IgD-negative memory B cell (primary cell): ENCODE data around the gene DNAJC1. TPM values are rescaled to one million over a fixed set of nuclear protein-coding genes. Genes with fewer than 3 reads are reported as not detected.
A peak's percentile ranks its signal among the peaks of the same experiment; 100 is the strongest.
"Not testable (repeated sequence)": the region's sequence is repeated elsewhere in the genome, so short reads cannot be mapped to it uniquely, and the experiment has no call there.

Source experiments
- H3K27ac Mint-ChIP-seq, 3 donors: one replicate each; pipeline ENCODE4 v1.8.0; 2020 to 2022; ENCODE audit warnings: mild to moderate bottlenecking in 3 of 3, mixed read lengths in 3 of 3, moderate library complexity in 1 of 3
- H3K27me3 Mint-ChIP-seq: one replicate; pipeline ENCODE4 v1.8.0; 2021; ENCODE audit warnings: mixed read lengths
- H3K36me3 Mint-ChIP-seq: one replicate; pipeline ENCODE4 v1.8.0; 2020; ENCODE audit warnings: mild to moderate bottlenecking, mixed read lengths
- H3K4me1 Mint-ChIP-seq, 3 donors: one replicate each; pipeline ENCODE4 v1.8.0; 2020 to 2022; ENCODE audit warnings: mixed read lengths in 3 of 3, mild to moderate bottlenecking in 1 of 3
- H3K4me3 Mint-ChIP-seq, 4 donors: one replicate each; pipeline ENCODE4 v1.8.0; 2020 to 2022; ENCODE audit warnings: mild to moderate bottlenecking in 4 of 4, mixed read lengths in 4 of 4, moderate library complexity in 3 of 4
- H3K9me3 Mint-ChIP-seq, 3 donors: one replicate each; pipeline ENCODE4 v1.8.0; 2020 to 2021; ENCODE audit warnings: mixed read lengths in 3 of 3, mild to moderate bottlenecking in 1 of 3
- polyA plus RNA-seq: library from polyadenylated mRNA; unstranded; fragments of 300-500 nt; fragmentation: Illumina TruSeq; gene quantifications from one replicate; pipeline ENCODE4 v1.2.3, GENCODE V29; 2021

The DNAJC1 gene
- polyA plus RNA-seq, 1 donor from 2014 or later = 17.9 TPM

- H3K9me3 Mint-ChIP-seq = no peaks in the 10 kb centered on the region
- H3K4me3 Mint-ChIP-seq = no peak overlapping the region
- H3K4me1 Mint-ChIP-seq = no peaks in the 10 kb centered on the region
- H3K36me3 Mint-ChIP-seq = peaks cover 3% of the 10 kb centered on the region
- H3K27ac Mint-ChIP-seq = no peak overlapping the region
- H3K27me3 Mint-ChIP-seq = no peaks in the 10 kb centered on the region
Measured at GRCh38 chr10:21724020-21724589, 279.4 kb downstream of the DNAJC1 start.

- peaks cover 9% of the 10 kb centered on the region for H3K36me3 Mint-ChIP-seq
Measured at GRCh38 chr10:21722209-21722608, 281.3 kb downstream of the DNAJC1 start.

GRCh38 chr10:21721000-21721665 lies 282.4 kb downstream of the DNAJC1 start:
- no peaks in the 10 kb centered on the region for H3K27me3 Mint-ChIP-seq
- H3K4me1 Mint-ChIP-seq = peaks cover 0 to 2% (median 0%) of the 10 kb centered on the region in 3 donors
- no peak overlapping the region for H3K27ac Mint-ChIP-seq
- H3K36me3 Mint-ChIP-seq = peaks cover 9% of the 10 kb centered on the region
- H3K9me3 Mint-ChIP-seq = no peaks in the 10 kb centered on the region
- no peak overlapping the region for H3K4me3 Mint-ChIP-seq

More at GRCh38 chr10:21722209-21722608, 281.3 kb downstream of the DNAJC1 start:
- no peaks in the 10 kb centered on the region for H3K9me3 Mint-ChIP-seq
- no peaks in the 10 kb centered on the region for H3K27me3 Mint-ChIP-seq
- H3K27ac Mint-ChIP-seq = no peak overlapping the region
- peaks cover 0 to 2% (median 0%) of the 10 kb centered on the region in 3 donors for H3K4me1 Mint-ChIP-seq
- no peak overlapping the region for H3K4me3 Mint-ChIP-seq

GRCh38 chr10:21720090-21720489 lies 283.4 kb downstream of the DNAJC1 start:
- peaks cover 13% of the 10 kb centered on the region for H3K36me3 Mint-ChIP-seq

GRCh38 chr10:21719502-21719901 lies 284.0 kb downstream of the DNAJC1 start:
- peaks cover 15% of the 10 kb centered on the region for H3K36me3 Mint-ChIP-seq
- H3K27ac Mint-ChIP-seq = no peak overlapping the region
- H3K9me3 Mint-ChIP-seq = no peaks in the 10 kb centered on the region

More at GRCh38 chr10:21720090-21720489, 283.4 kb downstream of the DNAJC1 start:
- H3K4me3 Mint-ChIP-seq = no peak overlapping the region
- no peaks in the 10 kb centered on the region for H3K9me3 Mint-ChIP-seq
- H3K27me3 Mint-ChIP-seq = no peaks in the 10 kb centered on the region
- H3K27ac Mint-ChIP-seq = no peak overlapping the region
- peaks cover 0 to 2% (median 0%) of the 10 kb centered on the region in 3 donors for H3K4me1 Mint-ChIP-seq

GRCh38 chr10:21717437-21718054 lies 286.0 kb downstream of the DNAJC1 start:
- H3K4me3 Mint-ChIP-seq, H3K27me3 Mint-ChIP-seq, H3K9me3 Mint-ChIP-seq, H3K27ac Mint-ChIP-seq: not testable (repeated sequence)
- peaks cover 17% of the 10 kb centered on the region for H3K36me3 Mint-ChIP-seq
- peaks cover 0 to 14% (median 2%) of the 10 kb centered on the region in 3 donors for H3K4me1 Mint-ChIP-seq

More at GRCh38 chr10:21719502-21719901, 284.0 kb downstream of the DNAJC1 start:
- Mint-ChIP-seq H3K27me3 (no peaks in the 10 kb centered on the region), H3K4me3 (no peak overlapping the region), H3K4me1 (peaks cover 0 to 2% (median 0%) of the 10 kb centered on the region in 3 donors)

- no peak overlapping the region for H3K27ac Mint-ChIP-seq
- H3K36me3 Mint-ChIP-seq = peaks cover 15% of the 10 kb centered on the region
- H3K4me1 Mint-ChIP-seq = peaks cover 3 to 24% (median 9%) of the 10 kb centered on the region in 3 donors
- no peaks in the 10 kb centered on the region for H3K27me3 Mint-ChIP-seq
- H3K9me3 Mint-ChIP-seq = no peaks in the 10 kb centered on the region
- no peak overlapping the region for H3K4me3 Mint-ChIP-seq
Measured at GRCh38 chr10:21715531-21716195, 287.9 kb downstream of the DNAJC1 start.

- H3K4me1 Mint-ChIP-seq = peaks cover 14 to 31% (median 15%) of the 10 kb centered on the region in 3 donors
- H3K36me3 Mint-ChIP-seq = peaks cover 10% of the 10 kb centered on the region
- no peaks in the 10 kb centered on the region for H3K9me3 Mint-ChIP-seq
- no peak overlapping the region for H3K4me3 Mint-ChIP-seq
- H3K27me3 Mint-ChIP-seq = no peaks in the 10 kb centered on the region
- peak overlapping the region in 2 of 3 donors; percentile 47 to 82 for H3K27ac Mint-ChIP-seq
Measured at GRCh38 chr10:21712975-21713374, 290.6 kb downstream of the DNAJC1 start.

GRCh38 chr10:21707498-21707897 lies 296.0 kb downstream of the DNAJC1 start:
- Mint-ChIP-seq H3K27me3 (no peaks in the 10 kb centered on the region), H3K4me3 (no peak overlapping the region)

More at GRCh38 chr10:21707498-21707897, 296.0 kb downstream of the DNAJC1 start:
- peaks cover 27 to 31% (median 29%) of the 10 kb centered on the region in 3 donors for H3K4me1 Mint-ChIP-seq
- peaks cover 5% of the 10 kb centered on the region for H3K36me3 Mint-ChIP-seq
- H3K9me3 Mint-ChIP-seq = peaks cover 0 to 3% (median 0%) of the 10 kb centered on the region in 3 donors
- no peak overlapping the region for H3K27ac Mint-ChIP-seq

Other genes starting within 250 kb of the DNAJC1 start
- gene EBLN1, start 214.3 kb upstream of the DNAJC1 start, polyA plus RNA-seq = not detected